ENCODE results near the gene SFRP4. TPM values are rescaled to one million over a fixed set of nuclear protein-coding genes. Genes with fewer than 3 reads are reported as not detected.

SFRP4 gene
- total RNA-seq, 1 donor from 2014 or later: 0.16 TPM

- H3K4me1 Mint-ChIP-seq (ENCODE audit: unreplicated experiment): peaks cover 12% of the 10 kb centered on the region
- no peaks in the 10 kb centered on the region for H3K36me3 Mint-ChIP-seq (ENCODE audit: unreplicated experiment)
- no peak for TF ChIP-seq CTCF (IDR thresholded peaks at IDR 0.05)
- peak overlapping the region; percentile 43 for H3K27ac Mint-ChIP-seq (ENCODE audit: unreplicated experiment)
- H3K4me3 Mint-ChIP-seq (ENCODE audit: unreplicated experiment): no peak overlapping the region
- H3K9me3 Mint-ChIP-seq (ENCODE audit: unreplicated experiment): no peaks in the 10 kb centered on the region
- no peak for DNase-seq (ENCODE audit: extremely low spot score, unreplicated experiment)
- no peaks in the 10 kb centered on the region for H3K27me3 Mint-ChIP-seq (ENCODE audit: unreplicated experiment)
Measured at GRCh38 chr7:37942934-37943610, 26.5 kb upstream of the SFRP4 start.

- Mint-ChIP-seq H3K27ac (ENCODE audit: unreplicated experiment) (no peak overlapping the region), H3K36me3 (ENCODE audit: unreplicated experiment) (no peaks in the 10 kb centered on the region), H3K9me3 (ENCODE audit: unreplicated experiment) (peaks cover 9% of the 10 kb centered on the region), H3K4me1 (ENCODE audit: unreplicated experiment) (peaks cover 16% of the 10 kb centered on the region), H3K4me3 (ENCODE audit: unreplicated experiment) (no peak overlapping the region), H3K27me3 (ENCODE audit: unreplicated experiment) (no peaks in the 10 kb centered on the region)
- DNase-seq (ENCODE audit: extremely low spot score, unreplicated experiment): no peak
- TF ChIP-seq CTCF (IDR thresholded peaks at IDR 0.05): no peak
Measured at GRCh38 chr7:37933018-37933566, 16.5 kb upstream of the SFRP4 start.

GRCh38 chr7:37932543-37932942, 15.9 kb upstream of the SFRP4 start:
- no peak for TF ChIP-seq CTCF (IDR thresholded peaks at IDR 0.05)
- H3K4me1 Mint-ChIP-seq (ENCODE audit: unreplicated experiment): peaks cover 16% of the 10 kb centered on the region
- DNase-seq (ENCODE audit: extremely low spot score, unreplicated experiment): no peak
- H3K9me3 Mint-ChIP-seq (ENCODE audit: unreplicated experiment): peaks cover 9% of the 10 kb centered on the region
- H3K36me3 Mint-ChIP-seq (ENCODE audit: unreplicated experiment): no peaks in the 10 kb centered on the region
- H3K27me3 Mint-ChIP-seq (ENCODE audit: unreplicated experiment): no peaks in the 10 kb centered on the region
- H3K4me3 Mint-ChIP-seq (ENCODE audit: unreplicated experiment): no peak overlapping the region
- H3K27ac Mint-ChIP-seq (ENCODE audit: unreplicated experiment): no peak overlapping the region

- Mint-ChIP-seq H3K27me3 (ENCODE audit: unreplicated experiment) (no peaks in the 10 kb centered on the region), H3K36me3 (ENCODE audit: unreplicated experiment) (peaks cover 5% of the 10 kb centered on the region), H3K4me3 (ENCODE audit: unreplicated experiment) (no peak overlapping the region), H3K9me3 (ENCODE audit: unreplicated experiment) (peaks cover 4% of the 10 kb centered on the region), H3K4me1 (ENCODE audit: unreplicated experiment) (peaks cover 16% of the 10 kb centered on the region), H3K27ac (ENCODE audit: unreplicated experiment) (peak overlapping the region; percentile 69)
- no peak for TF ChIP-seq CTCF (IDR thresholded peaks at IDR 0.05)
- no peak for DNase-seq (ENCODE audit: extremely low spot score, unreplicated experiment)
Measured at GRCh38 chr7:37930226-37930948, 13.8 kb upstream of the SFRP4 start.

- no peak overlapping the region for H3K27ac Mint-ChIP-seq (ENCODE audit: unreplicated experiment)
- H3K9me3 Mint-ChIP-seq (ENCODE audit: unreplicated experiment): peaks cover 9% of the 10 kb centered on the region
- TF ChIP-seq CTCF (IDR thresholded peaks at IDR 0.05): no peak
- H3K36me3 Mint-ChIP-seq (ENCODE audit: unreplicated experiment): peaks cover 5% of the 10 kb centered on the region
- DNase-seq (ENCODE audit: extremely low spot score, unreplicated experiment): no peak
- H3K27me3 Mint-ChIP-seq (ENCODE audit: unreplicated experiment): no peaks in the 10 kb centered on the region
- H3K4me1 Mint-ChIP-seq (ENCODE audit: unreplicated experiment): peaks cover 16% of the 10 kb centered on the region
- no peak overlapping the region for H3K4me3 Mint-ChIP-seq (ENCODE audit: unreplicated experiment)
Measured at GRCh38 chr7:37928878-37929277, 12.3 kb upstream of the SFRP4 start.
